Esophagus muscularis mucosa (tissue), 4 donors: ENCODE measurements around the gene MYBPC2. TPM values are rescaled to one million over a fixed set of nuclear protein-coding genes. Genes with fewer than 3 reads are reported as not detected.

Source experiments
- DNase-seq: peaks from one replicate; pipeline ENCODE4 v3.0.0-alpha.2; 2017; ENCODE audit errors: extremely low spot score
- H3K27ac ChIP-seq, 4 donors: fragments of 200-600 bp; sonication (generic); replicated peaks in 1 of 4; 1 replicate in 3 of 4; 2 replicates in 1 of 4; pipeline ENCODE4 v1.5.1; 2016 to 2019; ENCODE audit warnings: mild to moderate bottlenecking in 1 of 4
- H3K27me3 ChIP-seq, 4 donors: fragments of 200-600 bp; sonication (generic); one replicate each; pipeline versions ENCODE4 v1.5.1 to v1.6.0; 2016 to 2019
- H3K36me3 ChIP-seq, 4 donors: fragments of 200-600 bp; sonication (generic); one replicate each; pipeline ENCODE4 v1.5.1; 2016 to 2019
- H3K4me1 ChIP-seq, 4 donors: fragments of 200-600 bp; sonication (generic); one replicate each; pipeline ENCODE4 v1.5.1; 2016 to 2019
- H3K4me3 ChIP-seq, 4 donors: fragments of 200-600 bp; sonication (generic); 1 replicate in 2 of 4; 2 replicates in 2 of 4; pipeline ENCODE4 v1.5.1; 2016 to 2019; ENCODE audit warnings: mild to moderate bottlenecking in 4 of 4, moderate library complexity in 1 of 4
- H3K9me3 ChIP-seq, 4 donors: fragments of 200-600 bp; sonication (generic); 1 replicate in 3 of 4; 2 replicates in 1 of 4; pipeline ENCODE4 v1.5.1; 2016 to 2019
- CTCF ChIP-seq, 3 experiments: fragments of 200-600 bp in 2 of 3; fragments of 450-650 bp in 1 of 3; sonication (generic) in 2 of 3; IDR thresholded peaks; one replicate each; pipeline ENCODE4 v1.5.1; 2017 to 2019; ENCODE audit warnings: antibody characterized with exemption in 3 of 3, mild to moderate bottlenecking in 2 of 3, moderate library complexity in 1 of 3
- EP300 ChIP-seq: sonication (generic); formaldehyde crosslinking; IDR thresholded peaks from one replicate; pipeline ENCODE4 v1.6.1; 2017; ENCODE audit warnings: antibody characterized with exemption
- POLR2A ChIP-seq: fragments of 450-650 bp; IDR thresholded peaks from one replicate; pipeline ENCODE4 v1.6.1; 2017; ENCODE audit warnings: antibody characterized with exemption, moderate library complexity, mild to moderate bottlenecking, low read depth
- POLR2AphosphoS5 ChIP-seq, 2 donors: sonication (generic); formaldehyde crosslinking; IDR thresholded peaks; one replicate each; pipeline ENCODE4 v1.6.1; 2017; ENCODE audit warnings: antibody characterized with exemption in 2 of 2
- WGBS: methylation state at CpG from one replicate; pipeline ENCODE4 v1.1.5; 2018; 5-methylcytosine and 5-hydroxymethylcytosine counted together
- intact Hi-C: fragments of 100-400 bp; cut with DNase I; formaldehyde crosslinking; loops from one replicate; pipeline ENCODE4 v1.15.1; 2023
- total RNA-seq, 4 donors: library from RNA; depleted of rRNA; stranded (reverse); fragments of >200 nt; gene quantifications; one replicate each; pipeline versions ENCODE4 v1.1.0 to v1.2.1, GENCODE V29; 2016

MYBPC2 gene
- total RNA-seq, 4 donors from 2014 or later: not detected

GRCh38 chr19:50425581-50425980 is 7.1 kb upstream of the MYBPC2 start:
- no peaks in the 10 kb centered on the region for H3K9me3 ChIP-seq
- H3K27me3 ChIP-seq: peaks cover 0 to 63% (median 10%) of the 10 kb centered on the region in 4 donors
- no peak overlapping the region for H3K27ac ChIP-seq
- TF ChIP-seq EP300 (no peak), POLR2AphosphoS5 (IDR thresholded peaks at IDR 0.05) (no peak), CTCF (IDR thresholded peaks at IDR 0.05) (no peak), POLR2A (no peak)
- H3K36me3 ChIP-seq: no peaks in the 10 kb centered on the region
- H3K4me1 ChIP-seq: peaks cover 6 to 11% (median 10%) of the 10 kb centered on the region in 4 donors
- intact Hi-C loops: no loop called here
- DNase-seq: no peak
- WGBS: 86% methylated on average over 7 of the region's 7 CpGs
- no peak overlapping the region for H3K4me3 ChIP-seq

- peak overlapping the region in 3 of 4 donors; percentile 40 to 50 (median 43) for H3K27ac ChIP-seq
- WGBS: 77% methylated on average over 26 of the region's 26 CpGs
- intact Hi-C loops: no loop called here
- H3K36me3 ChIP-seq: no peaks in the 10 kb centered on the region
- H3K9me3 ChIP-seq: no peaks in the 10 kb centered on the region
- H3K27me3 ChIP-seq: peaks cover 0 to 59% (median 12%) of the 10 kb centered on the region in 4 donors
- no peak for DNase-seq
- H3K4me1 ChIP-seq: peaks cover 16 to 29% (median 27%) of the 10 kb centered on the region in 4 donors
- TF ChIP-seq EP300: no peak
- no peak for TF ChIP-seq CTCF (IDR thresholded peaks at IDR 0.05)
- TF ChIP-seq POLR2A: no peak
- no peak for TF ChIP-seq POLR2AphosphoS5 (IDR thresholded peaks at IDR 0.05)
- H3K4me3 ChIP-seq: peak overlapping the region; percentile 31 to 49 (median 36)
Observed at GRCh38 chr19:50427318-50427925, 5.3 kb upstream of the MYBPC2 start.

- intact Hi-C loops: no loop called here
- H3K9me3 ChIP-seq: no peaks in the 10 kb centered on the region
- H3K27me3 ChIP-seq: peaks cover 0 to 59% (median 16%) of the 10 kb centered on the region in 4 donors
- TF ChIP-seq CTCF (IDR thresholded peaks at IDR 0.05) (no peak), POLR2AphosphoS5 (IDR thresholded peaks at IDR 0.05) (peak; percentile 63 to 80)
- H3K4me1 ChIP-seq: peaks cover 18 to 34% (median 31%) of the 10 kb centered on the region in 4 donors
- no peaks in the 10 kb centered on the region for H3K36me3 ChIP-seq
- peak overlapping the region; percentile 31 to 49 (median 36) for H3K4me3 ChIP-seq
- DNase-seq: peak; percentile 93
- WGBS: 40% methylated on average over 1 of the region's 38 CpGs
- peak overlapping the region; percentile 40 to 50 (median 46) for H3K27ac ChIP-seq
Observed at GRCh38 chr19:50427997-50428425, 4.7 kb upstream of the MYBPC2 start.

DNA sequence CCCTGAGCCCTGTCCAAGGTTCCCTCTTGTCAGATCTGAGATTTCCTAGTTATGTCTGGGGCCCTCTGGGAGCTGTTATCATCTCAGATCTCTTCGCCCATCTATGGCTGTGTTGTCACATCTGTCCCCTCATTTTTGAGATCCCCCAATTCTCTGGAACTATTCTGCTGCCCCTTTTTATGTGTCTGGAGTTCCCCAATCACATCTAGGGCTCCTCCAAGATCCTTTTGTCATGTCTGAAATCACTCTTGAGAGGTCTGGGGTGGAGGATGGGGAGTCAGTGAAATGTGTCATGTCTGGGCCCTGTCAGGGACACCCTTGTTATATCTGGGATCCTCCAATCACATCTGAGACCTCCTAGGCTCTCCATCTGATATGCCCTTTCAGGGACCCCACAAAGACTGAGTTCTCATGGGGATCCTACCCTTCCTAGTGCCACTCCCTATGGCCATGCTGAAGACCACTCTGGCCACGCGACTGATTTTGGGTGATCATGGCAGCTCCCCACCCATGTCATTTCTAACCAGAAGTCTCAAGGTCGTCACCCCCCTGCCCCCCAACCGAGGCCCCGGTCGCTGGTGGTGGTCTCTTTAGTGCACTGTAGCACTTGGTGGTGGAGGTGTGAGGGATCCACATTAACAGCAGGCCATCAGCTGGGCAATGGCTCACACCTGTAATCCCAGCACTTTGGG is 3.8 kb upstream of the MYBPC2 start:
- TF ChIP-seq POLR2AphosphoS5 (IDR thresholded peaks at IDR 0.05) (no peak), CTCF (IDR thresholded peaks at IDR 0.05) (no peak), EP300 (no peak), POLR2A (no peak)
- Histone ChIP-seq H3K27me3 (peaks cover 0 to 60% (median 20%) of the 10 kb centered on the region in 4 donors), H3K4me1 (peaks cover 18 to 34% (median 31%) of the 10 kb centered on the region in 4 donors), H3K36me3 (no peaks in the 10 kb centered on the region), H3K4me3 (no peak overlapping the region), H3K27ac (no peak overlapping the region), H3K9me3 (no peaks in the 10 kb centered on the region)
- DNase-seq: no peak
- WGBS: 87% methylated on average over 6 of the region's 7 CpGs
- intact Hi-C loops: no loop called here
